Fibroblast of the conjunctiva (primary cell): ENCODE results near the gene ZBTB12.
"Not testable (repeated sequence)": the region's sequence is repeated elsewhere in the genome, so short reads cannot be mapped to it uniquely, and the experiment has no call there.

Source experiments
- DNase-seq: peaks from one replicate; pipeline ENCODE4 v3.0.0-alpha.2; 2010; ENCODE audit warnings: low read depth

The ZBTB12 gene, protein sequence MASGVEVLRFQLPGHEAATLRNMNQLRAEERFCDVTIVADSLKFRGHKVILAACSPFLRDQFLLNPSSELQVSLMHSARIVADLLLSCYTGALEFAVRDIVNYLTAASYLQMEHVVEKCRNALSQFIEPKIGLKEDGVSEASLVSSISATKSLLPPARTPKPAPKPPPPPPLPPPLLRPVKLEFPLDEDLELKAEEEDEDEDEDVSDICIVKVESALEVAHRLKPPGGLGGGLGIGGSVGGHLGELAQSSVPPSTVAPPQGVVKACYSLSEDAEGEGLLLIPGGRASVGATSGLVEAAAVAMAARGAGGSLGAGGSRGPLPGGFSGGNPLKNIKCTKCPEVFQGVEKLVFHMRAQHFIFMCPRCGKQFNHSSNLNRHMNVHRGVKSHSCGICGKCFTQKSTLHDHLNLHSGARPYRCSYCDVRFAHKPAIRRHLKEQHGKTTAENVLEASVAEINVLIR

DNA sequence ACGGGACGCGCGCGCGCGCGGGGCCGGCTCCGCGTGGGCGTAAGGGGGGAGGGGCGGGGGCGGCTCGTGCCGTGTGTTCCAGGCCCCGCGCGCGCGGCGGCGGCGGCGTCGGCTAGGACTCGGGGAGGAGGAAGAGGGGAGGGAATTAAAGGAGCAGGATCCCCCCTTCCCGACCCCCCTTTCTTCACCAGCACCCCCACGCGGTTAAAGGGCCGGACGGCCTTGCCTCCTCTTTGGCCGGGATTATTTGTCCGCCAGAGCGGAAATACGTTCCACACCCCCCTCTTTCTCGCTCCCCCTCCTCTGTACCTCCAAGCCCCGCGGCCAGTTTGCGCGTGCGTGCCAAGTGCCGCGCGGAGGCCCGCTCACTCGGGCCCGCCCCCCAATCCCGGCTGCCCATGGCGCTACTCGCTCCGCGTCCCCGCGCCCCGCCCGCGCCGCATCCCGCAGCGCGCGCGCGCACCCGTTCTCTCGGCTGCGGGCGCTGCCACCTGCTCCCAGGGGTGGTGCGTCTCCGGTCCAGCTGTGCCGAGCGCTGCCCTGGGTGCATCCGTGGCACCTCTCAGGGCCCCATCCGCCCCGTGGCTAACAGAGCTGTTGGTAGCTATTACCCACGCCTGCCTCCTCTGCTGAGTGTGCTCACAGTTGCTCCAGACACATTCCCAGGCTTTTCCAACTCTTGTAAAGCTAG, at the start of gene ZBTB12:
ZBTB12 (minus strand) TSS at position 134 of the 691 bp plus-strand sequence. CDS start 781 bp downstream, outside the sequence.
- DNase-seq = peak; percentile 92

DNA sequence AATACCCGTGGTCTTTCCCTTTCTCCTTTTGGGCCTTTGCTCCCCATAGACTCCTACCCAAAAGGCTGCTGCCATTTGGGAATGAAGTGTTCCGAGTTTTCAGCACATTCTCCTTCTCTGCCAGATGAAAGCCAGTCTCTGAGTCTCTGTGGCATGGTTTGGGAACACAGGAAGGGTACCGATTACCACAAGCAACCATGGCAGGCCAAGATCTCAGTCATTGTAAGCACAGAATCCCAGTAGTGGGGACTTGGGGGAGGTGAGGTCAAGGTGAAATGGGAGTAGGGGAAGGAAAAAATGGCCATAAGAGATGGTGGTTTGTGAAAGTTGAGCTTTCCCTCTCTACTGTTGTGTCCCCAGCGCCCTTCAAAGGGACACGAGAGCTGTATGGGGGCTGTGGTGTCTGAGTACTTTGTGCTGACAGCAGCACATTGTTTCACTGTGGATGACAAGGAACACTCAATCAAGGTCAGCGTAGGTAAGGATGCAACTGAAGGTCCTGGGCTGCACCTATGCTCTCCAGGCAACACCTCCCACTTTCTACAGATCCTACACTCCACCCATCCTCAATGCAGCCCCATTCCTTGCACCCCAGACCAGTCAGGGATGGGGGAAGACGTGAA, 48.2 kb upstream of the ZBTB12 start:
- DNase-seq = no peak

- DNase-seq = peak; percentile 27
These were observed 47.0 kb upstream of the ZBTB12 start for GRCh38 chr6:31948753-31949413.

DNA sequence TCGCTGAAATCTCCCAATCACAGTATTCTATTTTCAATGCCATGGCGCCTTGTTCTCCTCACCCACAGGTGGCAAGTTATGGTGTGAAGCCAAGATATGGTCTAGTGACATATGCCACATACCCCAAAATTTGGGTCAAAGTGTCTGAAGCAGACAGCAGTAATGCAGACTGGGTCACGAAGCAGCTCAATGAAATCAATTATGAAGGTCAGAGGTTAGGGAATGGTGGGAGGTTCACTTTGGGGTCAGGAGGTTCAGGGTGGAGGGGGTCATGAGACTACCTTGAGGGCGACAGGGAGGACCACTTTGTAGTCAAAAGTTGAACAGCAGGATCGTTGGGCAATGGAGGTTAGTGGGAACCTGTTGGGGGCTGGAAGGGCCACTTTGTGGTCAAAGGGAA, 46.4 kb upstream of the ZBTB12 start:
- no peak for DNase-seq

DNA sequence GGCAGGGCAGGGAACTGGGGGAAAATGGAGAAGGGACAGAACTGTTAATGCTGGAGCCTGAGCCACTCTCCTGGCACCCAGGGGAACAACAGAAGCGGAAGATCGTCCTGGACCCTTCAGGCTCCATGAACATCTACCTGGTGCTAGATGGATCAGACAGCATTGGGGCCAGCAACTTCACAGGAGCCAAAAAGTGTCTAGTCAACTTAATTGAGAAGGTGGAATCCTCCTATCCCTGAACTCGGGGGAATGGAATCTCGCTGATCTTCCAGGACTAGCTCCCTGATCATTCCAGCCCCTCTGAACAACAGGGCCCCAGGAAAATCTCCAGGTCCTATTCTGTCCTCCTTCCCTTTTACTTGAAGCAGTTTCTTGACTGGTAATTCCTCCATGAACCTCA, 46.0 kb upstream of the ZBTB12 start:
- DNase-seq = no peak

DNA sequence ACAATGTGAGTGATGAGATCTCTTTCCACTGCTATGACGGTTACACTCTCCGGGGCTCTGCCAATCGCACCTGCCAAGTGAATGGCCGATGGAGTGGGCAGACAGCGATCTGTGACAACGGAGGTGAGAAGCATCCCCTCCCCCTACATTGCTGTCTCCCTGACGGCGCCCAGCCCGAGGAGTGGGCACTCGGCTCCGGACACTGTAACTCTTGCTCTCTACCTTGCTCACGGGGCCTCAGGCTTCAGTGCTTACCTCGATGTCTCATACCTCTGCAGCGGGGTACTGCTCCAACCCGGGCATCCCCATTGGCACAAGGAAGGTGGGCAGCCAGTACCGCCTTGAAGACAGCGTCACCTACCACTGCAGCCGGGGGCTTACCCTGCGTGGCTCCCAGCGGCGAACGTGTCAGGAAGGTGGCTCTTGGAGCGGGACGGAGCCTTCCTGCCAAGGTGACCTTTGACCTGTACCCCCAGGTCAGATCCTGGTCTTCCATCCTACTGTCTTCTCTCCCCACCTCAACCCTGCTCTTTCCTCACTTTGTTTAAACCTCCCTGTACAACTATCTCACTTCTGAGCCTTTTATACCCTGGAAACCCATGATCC, 45.3 kb upstream of the ZBTB12 start:
- DNase-seq = no peak

- no peak for DNase-seq
These were observed 44.5 kb upstream of the ZBTB12 start for GRCh38 chr6:31946370-31946885.

- DNase-seq = peak; percentile 84
These were observed 43.9 kb upstream of the ZBTB12 start, which contains the start of gene CFB for GRCh38 chr6:31945507-31946369. Gene CFB (plus strand): TSS chr6:31946095. CDS start chr6:31946222, 127 bp downstream.

DNA sequence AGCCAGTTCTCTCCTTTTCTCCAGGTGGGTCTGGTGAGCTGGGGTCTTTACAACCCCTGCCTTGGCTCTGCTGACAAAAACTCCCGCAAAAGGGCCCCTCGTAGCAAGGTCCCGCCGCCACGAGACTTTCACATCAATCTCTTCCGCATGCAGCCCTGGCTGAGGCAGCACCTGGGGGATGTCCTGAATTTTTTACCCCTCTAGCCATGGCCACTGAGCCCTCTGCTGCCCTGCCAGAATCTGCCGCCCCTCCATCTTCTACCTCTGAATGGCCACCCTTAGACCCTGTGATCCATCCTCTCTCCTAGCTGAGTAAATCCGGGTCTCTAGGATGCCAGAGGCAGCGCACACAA, 43.2 kb upstream of the ZBTB12 start:
- DNase-seq = no peak

- DNase-seq = no peak
These were observed 41.9 kb upstream of the ZBTB12 start for GRCh38 chr6:31943742-31944141.

- no peak for DNase-seq
These were observed 38.4 kb upstream of the ZBTB12 start for GRCh38 chr6:31940256-31940664.

- no peak for DNase-seq
These were observed 33.9 kb upstream of the ZBTB12 start for GRCh38 chr6:31935823-31936222.

DNA sequence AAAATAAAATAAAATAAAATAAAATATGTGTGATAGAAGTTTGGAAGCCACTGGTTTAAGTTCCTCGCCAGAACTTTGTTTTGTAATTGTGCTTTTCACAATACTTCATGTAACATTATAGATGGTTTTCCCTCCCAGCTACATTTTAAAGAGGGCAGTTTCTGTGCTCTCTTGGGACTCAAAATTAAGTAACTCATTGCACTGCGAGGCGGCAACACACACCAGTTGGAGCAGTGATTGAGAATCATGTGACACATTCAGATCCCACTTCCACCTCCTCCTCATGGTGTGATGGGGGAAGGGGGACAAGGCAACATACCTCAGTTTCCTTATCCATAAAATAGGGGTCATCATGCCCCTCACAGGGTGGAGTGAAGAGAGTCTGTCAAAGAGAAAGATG, 33.1 kb upstream of the ZBTB12 start:
- DNase-seq = no peak

DNA sequence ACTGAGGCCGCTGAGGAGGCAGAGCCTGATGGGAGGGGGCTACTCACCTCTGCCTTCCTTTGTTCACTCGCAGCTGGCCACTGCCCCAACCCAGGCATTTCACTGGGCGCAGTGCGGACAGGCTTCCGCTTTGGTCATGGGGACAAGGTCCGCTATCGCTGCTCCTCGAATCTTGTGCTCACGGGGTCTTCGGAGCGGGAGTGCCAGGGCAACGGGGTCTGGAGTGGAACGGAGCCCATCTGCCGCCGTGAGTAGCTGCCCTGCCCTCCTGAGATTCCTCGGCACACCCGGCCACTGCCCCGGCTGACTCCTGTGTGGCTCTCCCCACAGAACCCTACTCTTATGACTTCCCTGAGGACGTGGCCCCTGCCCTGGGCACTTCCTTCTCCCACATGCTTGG, 31.7 kb upstream of the ZBTB12 start:
- no peak for DNase-seq

DNA sequence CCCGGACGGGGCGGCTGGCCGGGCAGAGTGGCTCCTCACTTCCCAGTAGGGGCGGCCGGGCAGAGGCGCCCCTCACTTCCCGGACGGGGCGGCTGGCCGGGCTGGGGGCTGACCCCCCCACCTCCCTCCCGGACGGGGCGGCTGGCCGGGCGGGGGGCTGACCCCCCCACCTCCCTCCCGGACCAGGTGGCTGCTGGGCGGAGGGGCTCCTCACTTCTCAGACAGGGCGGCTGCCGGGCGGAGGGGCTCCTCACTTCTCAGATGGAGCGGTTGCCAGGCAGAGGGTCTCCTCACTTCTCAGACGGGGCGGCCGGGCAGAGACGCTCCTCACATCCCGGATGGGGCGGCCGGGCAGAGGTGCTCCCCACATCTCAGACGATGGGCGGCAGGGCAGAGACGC, 30.3 kb upstream of the ZBTB12 start:
- DNase-seq = not testable (repeated sequence)

DNA sequence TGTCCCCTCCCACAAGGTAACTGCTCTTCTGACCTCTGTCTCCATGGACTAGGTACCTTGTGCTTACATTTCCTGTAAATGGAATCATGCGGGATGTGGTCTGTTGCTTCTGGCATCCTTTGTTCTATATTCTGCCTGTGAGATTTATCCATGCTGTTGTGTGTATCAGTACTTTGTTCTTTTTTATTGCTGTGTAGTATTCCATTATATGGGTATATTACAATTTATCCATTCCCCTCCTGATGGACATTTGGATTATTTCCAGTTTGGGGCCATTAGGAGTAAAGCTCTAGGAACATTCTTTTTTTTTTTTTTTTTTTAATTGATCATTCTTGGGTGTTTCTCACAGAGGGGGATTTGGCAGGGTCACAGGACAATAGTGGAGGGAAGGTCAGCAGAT, 29.1 kb upstream of the ZBTB12 start:
- DNase-seq = no peak

GRCh38 chr6:31928672-31928939, 26.7 kb upstream of the ZBTB12 start:
- no peak for DNase-seq

- DNase-seq = no peak
These were observed 26.2 kb upstream of the ZBTB12 start for GRCh38 chr6:31927863-31928671.

- no peak for DNase-seq
These were observed 25.5 kb upstream of the ZBTB12 start, which contains the start of gene C2 for GRCh38 chr6:31927242-31927862. Gene C2 (plus strand): TSS chr6:31927717. CDS start chr6:31927753, 36 bp downstream.

GRCh38 chr6:31922942-31923341, 21.1 kb upstream of the ZBTB12 start:
- no peak for DNase-seq
